Effector memory CD8-positive, alpha-beta T cell (primary cell): ENCODE data around the gene TMEM187.

ENCODE experiments used
- ATAC-seq: fragments of 150-1000 bp; cut with Tn5 transposase; replicated peaks from 2 replicates; pipeline ENCODE4 v1.10.0; 2021; ENCODE audit warnings: mild to moderate bottlenecking, moderate library complexity
- DNase-seq, 3 experiments: peaks; one replicate each; pipeline ENCODE4 v3.0.0; 2021
- H3K27ac Mint-ChIP-seq, 2 donors: one replicate each; pipeline ENCODE4 v1.8.0; 2022; ENCODE audit warnings: mild to moderate bottlenecking in 2 of 2, mixed read lengths in 2 of 2, moderate library complexity in 2 of 2
- H3K27me3 Mint-ChIP-seq, 2 donors: one replicate each; pipeline ENCODE4 v1.8.0; 2022; ENCODE audit warnings: mixed read lengths in 2 of 2
- H3K36me3 Mint-ChIP-seq: one replicate; pipeline ENCODE4 v1.8.0; 2022; ENCODE audit warnings: mild to moderate bottlenecking, moderate library complexity, mixed read lengths; ENCODE audit not compliant: insufficient read depth
- H3K4me1 Mint-ChIP-seq, 2 donors: one replicate each; pipeline ENCODE4 v1.8.0; 2022; ENCODE audit warnings: low read depth in 2 of 2, mixed read lengths in 2 of 2
- H3K4me3 Mint-ChIP-seq, 2 donors: one replicate each; pipeline ENCODE4 v1.8.0; 2022; ENCODE audit warnings: mild to moderate bottlenecking in 2 of 2, mixed read lengths in 2 of 2, moderate library complexity in 2 of 2
- H3K9me3 Mint-ChIP-seq, 2 donors: one replicate each; pipeline ENCODE4 v1.8.0; 2022; ENCODE audit warnings: mixed read lengths in 2 of 2

Gene TMEM187

DNA sequence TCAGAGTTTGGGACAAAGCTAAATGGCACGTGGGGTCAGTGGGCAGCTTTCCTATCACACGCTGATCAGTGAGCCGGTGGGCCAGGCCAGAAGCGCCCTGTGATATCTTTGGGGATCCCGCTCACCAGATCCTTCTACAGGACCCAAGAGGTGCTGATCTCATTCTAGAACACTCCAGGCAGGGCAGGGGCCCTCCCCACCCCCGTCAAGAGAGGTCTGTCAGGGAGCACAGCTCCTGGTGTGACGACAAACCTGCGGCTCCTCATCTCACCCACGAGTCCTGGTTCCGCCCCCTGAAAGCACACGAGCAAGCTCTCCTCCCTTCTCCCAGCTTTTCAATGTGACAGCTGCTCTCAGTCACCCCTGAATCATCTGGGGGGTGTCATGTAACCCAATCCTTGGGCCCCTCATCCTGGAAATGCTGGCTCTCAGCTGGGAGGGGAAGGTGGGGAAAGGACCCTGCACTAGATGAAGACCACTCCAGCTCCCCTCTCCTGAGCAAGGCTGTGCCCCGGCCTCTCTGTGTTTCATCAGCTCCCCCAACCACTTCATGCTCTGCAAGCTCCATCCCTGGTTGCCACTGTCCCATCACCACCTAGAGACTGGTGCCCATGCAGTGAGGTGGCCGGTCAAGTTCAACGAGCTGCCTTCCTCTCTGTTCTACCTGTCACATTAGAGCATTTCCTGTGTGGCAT lies 5.6 kb upstream of the TMEM187 start:
- Mint-ChIP-seq H3K4me1 (peaks cover 20 to 36% of the 10 kb centered on the region in 2 donors), H3K27me3 (no peaks in the 10 kb centered on the region), H3K27ac (peak overlapping the region; percentile 88 to 99), H3K4me3 (peak overlapping the region; percentile 94 to 96), H3K9me3 (no peaks in the 10 kb centered on the region), H3K36me3 (peaks cover 37% of the 10 kb centered on the region)
- ATAC-seq (peak; percentile 19), DNase-seq (peak in 1 of 3 experiments; percentile 22)

DNA sequence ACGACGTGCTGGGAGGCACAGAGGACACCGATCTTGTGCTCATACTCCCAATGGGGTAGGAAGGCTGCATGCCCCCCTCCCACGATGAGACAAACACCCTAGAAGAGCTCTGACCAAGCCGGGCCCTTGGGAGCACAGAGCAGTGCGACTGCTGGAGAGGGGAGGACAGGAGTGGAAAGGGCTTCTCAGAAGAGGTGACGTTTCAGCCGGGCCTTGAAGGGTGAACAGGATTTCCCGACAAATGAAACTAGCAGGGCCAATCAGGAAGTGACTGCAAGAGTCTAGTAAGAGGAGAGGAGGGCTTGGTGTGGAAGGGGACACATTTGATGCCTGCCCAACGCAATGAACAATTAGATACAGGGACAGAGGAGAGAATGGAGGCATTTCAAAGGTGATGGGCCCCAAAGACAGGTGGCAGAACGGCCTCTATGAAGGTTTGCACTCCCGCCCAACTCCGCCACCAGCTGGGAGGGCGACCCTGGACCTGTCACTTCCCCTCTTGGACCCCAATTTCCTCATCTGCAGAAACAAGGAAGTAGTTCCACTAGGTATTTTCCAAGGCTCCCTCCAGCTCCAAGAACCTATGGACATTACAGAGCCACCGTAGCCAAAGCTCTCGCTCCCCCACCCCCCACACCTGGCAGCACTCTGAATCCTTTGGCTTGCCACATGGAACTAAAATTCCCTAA lies 4.9 kb upstream of the TMEM187 start:
- no peaks in the 10 kb centered on the region for H3K9me3 Mint-ChIP-seq
- H3K36me3 Mint-ChIP-seq: peaks cover 34% of the 10 kb centered on the region
- DNase-seq (no peak), ATAC-seq (no peak)
- peak overlapping the region; percentile 88 to 99 for H3K27ac Mint-ChIP-seq
- no peaks in the 10 kb centered on the region for H3K27me3 Mint-ChIP-seq
- peak overlapping the region; percentile 94 to 96 for H3K4me3 Mint-ChIP-seq
- H3K4me1 Mint-ChIP-seq: peaks cover 20 to 36% of the 10 kb centered on the region in 2 donors

DNA sequence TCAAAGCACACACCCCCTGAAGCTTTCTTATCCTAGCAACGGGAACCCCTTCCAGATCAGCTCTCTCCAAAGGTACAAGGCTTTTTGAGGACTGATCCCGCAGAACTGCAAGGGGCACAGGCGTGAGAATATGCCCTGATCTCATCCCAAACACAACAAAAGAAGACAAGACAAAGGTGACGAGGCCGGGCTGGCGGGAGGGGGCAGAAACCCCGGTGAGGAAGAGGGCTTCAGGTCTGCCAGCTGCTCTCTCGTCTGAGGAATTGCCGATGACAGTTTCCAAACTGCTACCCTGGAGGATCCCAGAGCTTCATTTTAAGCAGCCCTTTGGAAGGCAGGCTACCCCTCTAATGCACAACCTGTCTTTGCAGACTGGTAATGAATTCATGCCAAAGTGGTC lies 4.3 kb upstream of the TMEM187 start:
- H3K4me1 Mint-ChIP-seq: peaks cover 20 to 36% of the 10 kb centered on the region in 2 donors
- H3K4me3 Mint-ChIP-seq: peak overlapping the region; percentile 94 to 96
- ATAC-seq (no peak), DNase-seq (no peak)
- H3K27ac Mint-ChIP-seq: peak overlapping the region; percentile 88 to 99
- peaks cover 32% of the 10 kb centered on the region for H3K36me3 Mint-ChIP-seq
- no peaks in the 10 kb centered on the region for H3K9me3 Mint-ChIP-seq
- H3K27me3 Mint-ChIP-seq: no peaks in the 10 kb centered on the region

DNA sequence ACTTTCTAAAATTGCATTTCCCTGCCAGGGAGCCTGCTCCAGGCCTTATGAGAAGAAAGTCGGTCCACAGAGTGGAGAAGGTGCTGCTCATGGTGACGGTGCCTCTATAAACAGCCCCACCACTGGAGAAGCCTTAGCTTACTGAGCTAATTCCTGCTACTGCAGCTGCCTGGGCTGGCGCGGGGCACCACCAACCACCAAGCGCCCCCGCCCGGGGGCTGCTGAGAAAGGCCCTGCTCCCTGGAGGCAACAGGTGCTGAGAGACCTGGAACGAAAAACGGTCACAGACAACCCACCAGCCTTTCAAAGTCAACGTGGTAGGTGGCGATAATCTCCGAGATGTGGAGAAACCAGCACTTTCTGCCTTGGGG lies 3.8 kb upstream of the TMEM187 start:
- H3K36me3 Mint-ChIP-seq: peaks cover 32% of the 10 kb centered on the region
- no peak for ATAC-seq
- H3K27me3 Mint-ChIP-seq: no peaks in the 10 kb centered on the region
- peak overlapping the region; percentile 94 to 96 for H3K4me3 Mint-ChIP-seq
- no peaks in the 10 kb centered on the region for H3K9me3 Mint-ChIP-seq
- peaks cover 20 to 36% of the 10 kb centered on the region in 2 donors for H3K4me1 Mint-ChIP-seq
- peak overlapping the region; percentile 88 to 99 for H3K27ac Mint-ChIP-seq
- peak in 1 of 3 experiments; percentile 18 for DNase-seq

DNA sequence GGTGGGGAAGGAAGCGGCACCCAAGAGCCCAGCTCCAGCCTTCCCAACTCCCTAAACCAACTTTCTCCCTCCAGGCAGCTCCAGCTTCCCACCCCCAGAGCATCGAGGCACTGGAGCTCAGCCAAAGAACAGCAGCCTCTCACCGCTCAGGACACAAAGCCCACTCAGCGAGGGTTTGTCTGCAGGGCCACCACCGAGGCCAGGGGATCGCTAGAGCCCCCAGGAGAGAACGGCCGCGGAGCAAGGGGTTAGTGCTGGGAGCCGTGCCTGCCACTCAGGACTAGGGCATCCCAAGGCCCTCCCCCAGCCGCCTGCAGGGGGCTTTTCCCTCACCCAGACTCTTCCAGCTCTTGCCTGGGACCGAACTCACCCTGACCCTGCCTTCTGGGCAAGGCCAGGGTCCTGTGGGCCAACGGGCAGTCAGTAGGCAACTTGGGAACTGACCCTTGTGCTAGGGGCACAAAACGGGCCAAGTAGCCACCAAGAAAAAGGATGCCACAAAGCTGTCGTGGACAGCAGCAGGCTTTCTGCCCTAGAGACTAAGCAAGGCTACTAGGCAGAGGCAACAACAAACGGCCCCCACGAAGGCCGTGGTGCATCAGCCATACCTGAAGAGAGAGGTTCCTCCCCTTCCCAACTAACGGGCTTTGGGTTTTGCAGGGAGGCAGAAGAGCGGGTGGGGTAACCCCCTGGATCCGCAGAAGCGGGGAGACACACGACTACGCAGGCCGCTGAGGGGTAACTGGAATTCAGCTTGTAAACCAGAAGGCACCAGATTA lies 3.2 kb upstream of the TMEM187 start:
- Mint-ChIP-seq H3K36me3 (peaks cover 34% of the 10 kb centered on the region), H3K27me3 (no peaks in the 10 kb centered on the region), H3K4me1 (peaks cover 24 to 39% of the 10 kb centered on the region in 2 donors), H3K9me3 (no peaks in the 10 kb centered on the region), H3K27ac (peak overlapping the region; percentile 88 to 99), H3K4me3 (peak overlapping the region; percentile 94 to 96)
- DNase-seq (no peak), ATAC-seq (no peak)

DNA sequence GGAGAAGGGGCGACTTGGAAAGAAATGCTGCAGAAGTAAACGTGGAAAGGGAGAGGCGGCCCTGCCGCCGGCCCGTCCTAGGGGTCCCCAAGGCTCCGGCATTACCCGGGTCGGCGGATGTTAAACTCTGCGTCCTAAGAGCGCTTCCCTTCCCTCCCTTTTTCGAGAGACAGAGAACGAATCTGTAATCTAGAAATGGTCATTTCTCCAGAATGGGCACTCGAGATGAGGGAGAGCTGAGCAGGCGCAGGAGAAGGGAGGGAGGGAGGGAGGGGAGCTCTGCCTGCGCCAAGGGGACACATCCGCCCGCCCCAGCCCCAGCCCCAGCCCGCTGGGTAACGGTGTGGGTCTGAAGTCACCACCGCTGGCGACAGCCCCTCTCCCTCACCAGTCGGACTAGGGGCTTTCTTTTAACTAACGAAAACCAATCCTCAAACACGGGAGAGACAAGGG lies 2.6 kb upstream of the TMEM187 start:
- no peak for ATAC-seq
- H3K9me3 Mint-ChIP-seq: no peaks in the 10 kb centered on the region
- H3K27ac Mint-ChIP-seq: peak overlapping the region; percentile 88 to 99
- H3K27me3 Mint-ChIP-seq: no peaks in the 10 kb centered on the region
- no peak for DNase-seq
- H3K4me3 Mint-ChIP-seq: peak overlapping the region; percentile 94 to 96
- H3K4me1 Mint-ChIP-seq: peaks cover 27 to 41% of the 10 kb centered on the region in 2 donors
- peaks cover 36% of the 10 kb centered on the region for H3K36me3 Mint-ChIP-seq

DNA sequence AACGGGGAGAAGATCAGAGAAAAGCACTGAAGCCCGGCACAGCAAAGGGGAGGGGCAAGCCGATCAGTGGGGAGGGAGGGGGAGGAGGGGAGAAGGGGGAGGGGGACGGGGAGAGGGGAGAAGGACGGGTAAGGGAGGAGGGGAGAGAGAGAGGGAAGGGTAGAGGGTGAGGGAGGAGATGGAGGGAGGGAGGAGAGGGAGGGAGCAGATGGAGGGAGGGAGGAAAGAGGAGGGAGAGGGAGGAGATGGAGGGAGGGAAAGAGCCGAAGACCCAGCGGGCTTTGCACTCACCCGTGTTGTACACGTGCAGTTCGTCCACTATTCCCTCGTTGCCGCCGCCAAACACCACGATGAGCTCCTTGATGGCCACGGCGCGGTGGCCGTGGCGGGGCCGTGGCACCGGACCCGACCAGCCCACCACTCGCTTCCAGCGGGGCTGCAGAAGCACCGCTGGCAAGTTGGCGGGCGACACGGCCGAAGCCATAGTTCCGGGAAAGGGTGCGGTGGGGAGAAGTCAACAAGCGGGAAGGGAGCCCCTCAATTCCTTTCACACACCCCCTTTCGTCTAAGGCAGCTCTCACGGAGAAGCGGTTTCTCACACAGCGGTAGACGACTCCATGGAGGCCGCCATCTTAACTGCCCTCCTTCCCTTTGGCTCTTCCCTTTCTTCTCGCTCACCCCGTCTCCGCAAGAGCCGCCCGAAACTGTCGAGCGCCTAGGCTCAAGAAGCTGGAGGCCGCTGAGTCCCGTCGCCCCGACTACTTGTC lies 2.0 kb upstream of the TMEM187 start:
- peaks cover 27 to 36% of the 10 kb centered on the region in 2 donors for H3K4me1 Mint-ChIP-seq
- H3K4me3 Mint-ChIP-seq: peak overlapping the region; percentile 94 to 96
- H3K27me3 Mint-ChIP-seq: no peaks in the 10 kb centered on the region
- no peaks in the 10 kb centered on the region for H3K9me3 Mint-ChIP-seq
- H3K27ac Mint-ChIP-seq: peak overlapping the region; percentile 96 to 99
- peaks cover 36% of the 10 kb centered on the region for H3K36me3 Mint-ChIP-seq
- DNase-seq: no peak
- peak; percentile 12 for ATAC-seq

DNA sequence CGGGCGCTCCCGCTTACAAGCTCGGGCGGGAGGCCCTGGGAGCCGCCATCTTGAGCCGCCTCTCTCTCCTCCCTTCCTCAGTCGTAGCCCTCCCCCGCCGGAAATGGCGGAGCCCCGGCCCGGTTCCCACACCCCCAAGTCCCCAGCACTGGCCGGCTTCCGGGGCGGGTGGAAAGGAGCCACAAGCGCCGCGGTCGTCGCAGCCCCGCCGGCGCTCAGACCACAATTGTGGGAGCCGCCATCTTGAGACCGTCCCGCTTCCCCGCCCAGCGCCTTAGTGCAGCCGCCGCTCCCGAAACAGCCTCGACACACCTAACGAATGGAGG lies 1.5 kb upstream of the TMEM187 start:
- DNase-seq (peak; percentile 77 to 81 (median 80)), ATAC-seq (peak; percentile 46)
- Mint-ChIP-seq H3K36me3 (peaks cover 35% of the 10 kb centered on the region), H3K4me3 (peak overlapping the region; percentile 94 to 96), H3K27ac (peak overlapping the region; percentile 96 to 99), H3K4me1 (peaks cover 27 to 33% of the 10 kb centered on the region in 2 donors), H3K27me3 (no peaks in the 10 kb centered on the region), H3K9me3 (no peaks in the 10 kb centered on the region)

DNA sequence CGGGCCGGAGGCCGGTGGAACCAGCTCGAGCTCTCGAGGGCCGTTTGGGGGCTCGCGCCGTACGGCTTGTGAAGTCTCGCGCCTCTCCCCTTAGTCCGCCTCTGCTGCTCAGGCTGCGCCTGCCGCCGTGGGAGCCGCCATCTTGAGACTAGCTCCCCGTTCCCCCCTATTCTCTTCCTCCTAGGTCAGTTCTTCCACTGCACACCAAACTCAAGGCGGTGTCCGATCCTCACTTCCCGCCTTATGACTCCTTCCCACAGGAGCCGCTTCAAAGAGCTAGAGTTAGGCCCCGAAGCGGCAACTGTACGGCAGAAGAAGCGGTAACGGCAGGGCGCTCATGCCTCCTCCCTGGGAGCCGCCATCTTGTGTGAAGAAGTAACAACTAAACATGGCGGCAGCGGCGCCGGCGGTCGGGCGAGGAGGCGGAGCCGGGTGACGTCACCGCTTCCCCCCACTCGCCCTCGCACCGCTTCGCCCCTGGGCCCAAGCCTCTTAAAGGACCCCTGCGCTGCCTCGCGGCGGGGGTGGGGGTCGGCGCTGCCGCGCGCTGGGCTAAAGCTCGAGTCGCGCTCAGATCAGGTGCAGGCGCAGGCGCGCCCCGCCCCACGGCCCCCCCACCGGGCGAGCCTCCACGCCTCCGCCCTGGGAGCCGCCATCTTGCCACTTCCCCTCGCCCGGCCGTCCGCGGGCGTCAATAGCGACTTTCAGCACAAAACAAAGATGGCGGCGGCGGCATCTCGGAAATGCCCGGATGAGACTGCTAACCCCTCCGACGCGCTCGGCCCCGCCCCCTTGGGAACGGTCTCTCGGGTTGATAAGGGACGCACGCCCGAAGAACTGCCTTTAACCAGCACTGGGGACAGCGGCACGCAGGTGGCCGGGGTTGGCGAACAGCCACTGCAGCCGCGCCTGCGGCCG lies 845 bp upstream of the TMEM187 start, which contains the start of gene HCFC1:
Gene HCFC1 (minus strand): TSS at position 369 of the 918 bp plus-strand sequence. CDS start 978 bp downstream, outside the sequence.
- Mint-ChIP-seq H3K36me3 (peaks cover 32% of the 10 kb centered on the region), H3K27ac (peak within 1 kb of the TSS; percentile 96 to 99), H3K9me3 (no peaks in the 10 kb centered on the region), H3K4me1 (peaks cover 27 to 29% of the 10 kb centered on the region in 2 donors), H3K4me3 (peak within 1 kb of the TSS; percentile 94 to 96), H3K27me3 (no peaks in the 10 kb centered on the region)
- DNase-seq (peak; percentile 83 to 86 (median 84)), ATAC-seq (peak; percentile 43)

DNA sequence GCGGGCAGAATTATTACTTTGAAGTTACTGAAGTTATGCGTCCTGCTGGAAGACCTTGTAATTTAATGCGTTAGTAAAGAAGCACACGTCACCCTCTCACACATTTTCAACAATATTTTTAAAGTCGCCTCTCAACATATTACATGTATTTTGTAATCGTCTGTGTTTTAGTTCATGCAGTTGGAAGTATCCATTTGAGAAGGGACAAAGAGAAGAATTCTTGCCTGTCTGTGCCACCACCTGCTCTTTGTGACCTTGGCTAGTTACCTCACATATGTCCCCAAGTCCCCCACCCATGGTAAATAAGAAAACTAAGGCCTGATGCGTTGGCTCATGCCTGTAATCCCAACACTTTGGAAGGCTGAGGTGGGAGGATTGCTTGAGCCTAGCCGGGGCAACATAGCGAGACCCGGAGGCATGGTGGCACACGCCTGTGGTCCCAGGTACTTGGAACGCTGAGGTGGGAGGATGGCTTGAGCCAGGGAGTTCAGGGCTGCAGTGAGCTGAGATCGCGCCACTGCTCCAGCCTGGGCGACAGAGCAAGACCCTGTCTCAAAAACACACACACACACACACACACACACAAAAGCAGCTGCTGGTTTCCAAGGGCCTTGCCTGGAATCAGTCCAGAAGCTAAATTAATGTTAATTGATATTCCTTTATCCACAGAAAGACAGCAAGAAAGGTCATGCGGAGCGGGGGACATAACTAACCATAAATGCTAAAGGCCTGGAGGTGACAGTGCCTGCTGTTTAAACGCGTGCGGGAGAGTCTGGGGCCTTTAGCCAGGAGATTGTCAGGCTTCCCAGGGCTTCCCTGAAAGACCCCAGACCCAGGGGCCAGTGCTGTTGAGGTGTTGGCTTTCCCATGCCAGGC lies 811 bp downstream of the TMEM187 start:
- H3K36me3 Mint-ChIP-seq: peaks cover 25% of the 10 kb centered on the region
- peak overlapping the region; percentile 88 to 99 for H3K27ac Mint-ChIP-seq
- peak overlapping the region; percentile 80 to 82 for H3K4me3 Mint-ChIP-seq

DNA sequence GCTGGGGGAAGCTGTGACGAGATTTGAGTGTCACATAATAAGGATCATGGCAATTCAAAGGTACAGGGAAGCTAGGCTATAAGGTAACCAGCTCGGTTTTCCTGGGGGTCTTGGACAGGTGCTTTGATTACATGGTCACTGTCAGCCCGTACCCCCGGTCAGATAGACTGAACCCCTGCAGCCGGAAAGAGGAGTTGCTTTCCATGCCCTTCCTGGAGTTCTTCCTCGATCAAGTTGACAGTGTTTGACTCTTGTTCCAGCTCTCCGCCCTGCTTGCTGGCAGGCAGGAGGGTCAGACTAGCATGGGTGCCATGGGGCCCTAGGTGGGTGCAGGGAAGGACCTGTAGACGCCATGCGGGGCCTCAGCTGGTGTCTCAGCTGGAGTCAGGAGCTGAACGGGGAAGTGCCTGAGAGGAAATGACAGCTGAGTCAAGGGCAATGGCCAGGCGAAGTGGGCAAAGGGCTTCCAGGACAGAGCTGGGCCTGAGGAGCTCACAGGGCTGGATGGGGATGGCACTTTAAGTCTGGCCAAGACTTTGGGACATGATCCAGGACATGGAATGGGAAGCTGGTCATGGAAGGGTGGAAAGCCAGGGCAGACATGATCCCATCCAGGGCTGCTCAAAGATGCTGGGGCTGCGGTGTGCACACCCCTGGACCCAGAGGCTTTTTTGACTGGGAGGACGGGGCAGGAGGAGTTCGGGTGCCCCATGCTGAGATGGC lies 1.6 kb downstream of the TMEM187 start:
- Mint-ChIP-seq H3K9me3 (no peaks in the 10 kb centered on the region), H3K4me3 (peak overlapping the region; percentile 80 to 82), H3K4me1 (peaks cover 11% of the 10 kb centered on the region in 2 donors), H3K36me3 (peaks cover 25% of the 10 kb centered on the region), H3K27me3 (no peaks in the 10 kb centered on the region), H3K27ac (peak overlapping the region; percentile 80 to 90)
- DNase-seq: no peak
- no peak for ATAC-seq

More for the DNA sequence above, 811 bp downstream of the TMEM187 start:
- Mint-ChIP-seq H3K4me1 (peaks cover 12 to 13% of the 10 kb centered on the region in 2 donors), H3K9me3 (no peaks in the 10 kb centered on the region), H3K27me3 (no peaks in the 10 kb centered on the region)
- DNase-seq (no peak), ATAC-seq (no peak)
